ENCODE measurements around the gene PKDCC. TPM values are rescaled to one million over a fixed set of nuclear protein-coding genes. Genes with fewer than 3 reads are reported as not detected.

The PKDCC gene
- total and polyA plus RNA-seq, 2 of the 13 experiments (the other 11 are each of a cell fraction or from before 2014, with no cell fraction given), result 52.6 to 58.8 TPM

- TF ChIP-seq ZBTB37 (CRISPR knock-in tag; IDR thresholded peaks at IDR 0.05) (no peak), TCF12 (IDR thresholded peaks at IDR 0.05) (no peak), TCF12 (CRISPR knock-in tag; IDR thresholded peaks at IDR 0.05) (peak; percentile 12; the same call in 1 of the 2 replicates), SP140L (CRISPR knock-in tag; IDR thresholded peaks at IDR 0.05; ENCODE audit: borderline replicate concordance) (0 out of 2 replicates have a peak, but pooled peaks have one; percentile 34), ZNF687 (CRISPR knock-in tag; IDR thresholded peaks at IDR 0.05) (peak; percentile 72), ZBTB42 (CRISPR knock-in tag; IDR thresholded peaks at IDR 0.05) (no peak), ZNF44 (CRISPR knock-in tag; IDR thresholded peaks at IDR 0.05) (0 out of 2 replicates have a peak, but pooled peaks have one; percentile 4), ZNF704 (CRISPR knock-in tag; IDR thresholded peaks at IDR 0.05; ENCODE audit: borderline replicate concordance) (no peak), HMGXB3 (CRISPR knock-in tag; IDR thresholded peaks at IDR 0.05; ENCODE audit: borderline replicate concordance) (0 out of 2 replicates have a peak, but pooled peaks have one; percentile 9), GATAD1 (CRISPR knock-in tag; IDR thresholded peaks at IDR 0.05) (peak; percentile 1; the same call in 1 of the 2 replicates), EEA1 (CRISPR knock-in tag; IDR thresholded peaks at IDR 0.05; ENCODE audit: borderline replicate concordance) (peak; percentile 41; the same call in 1 of the 2 replicates), TSC22D2 (CRISPR knock-in tag; IDR thresholded peaks at IDR 0.05; ENCODE audit: borderline replicate concordance) (0 out of 2 replicates have a peak, but pooled peaks have one; percentile 2), ATF2 (CRISPR knock-in tag; IDR thresholded peaks at IDR 0.05) (0 out of 2 replicates have a peak, but pooled peaks have one; percentile 1), ZNF224 (CRISPR knock-in tag; IDR thresholded peaks at IDR 0.05) (peak; percentile 83; the same call in 1 of the 2 replicates), BCL6 (CRISPR knock-in tag; IDR thresholded peaks at IDR 0.05) (no peak), ZSCAN29 (CRISPR knock-in tag; conservative IDR thresholded peaks at IDR 0.05) (0 out of 2 replicates have a peak, but pooled peaks have one; percentile 10)
Observed at GRCh38 chr2:42106257-42106816, 58.5 kb downstream of the PKDCC start (continued).

Data from HepG2 (cell line).